Measurements from ENCODE around the gene PRR23E. TPM values are rescaled to one million over a fixed set of nuclear protein-coding genes. Genes with fewer than 3 reads are reported as not detected.

PRR23E gene
- total RNA-seq, 1 experiment from 2014 or later: not detected

GRCh38 chr3:127147291-127147885, 45.5 kb upstream of the PRR23E start:
- CTCF ChIA-PET: no interaction called here
- Histone ChIP-seq H3K27me3 (ENCODE audit: control insufficient read depth, insufficient read depth, low read length) (peaks cover 10% of the 10 kb centered on the region), H3K36me3 (ENCODE audit: control insufficient read depth, insufficient read depth, low read length) (no peaks in the 10 kb centered on the region), H3K27ac (ENCODE audit: low read length) (no peak overlapping the region), H3K4me3 (ENCODE audit: low read depth in 2 of 2, low read length in 2 of 2) (no peak overlapping the region), H3K4me1 (ENCODE audit: control insufficient read depth, insufficient read depth, low read length) (no peaks in the 10 kb centered on the region), H3K9me3 (ENCODE audit: control insufficient read depth, insufficient read depth, low read depth, low read length) (no peaks in the 10 kb centered on the region)
- intact Hi-C loops (cut with micrococcal nuclease; ENCODE audit: unreplicated experiment): no loop called here
- BruUV-seq (replicated peaks): no TSS peak
- ATAC-seq (no peak), DNase-seq (ENCODE audit: low read depth, low spot score) (no peak)
- in situ Hi-C loops (cut with HindIII; ENCODE audit: low pct_unique_long_range_greater_than_20kb, low sequenced_read_pairs): no loop called here
- TF ChIP-seq TCF7L2 (IDR thresholded peaks at IDR 0.05; ENCODE audit: low read depth, low read length) (no peak), CTCF (IDR thresholded peaks at IDR 0.05) (no peak), POLR2AphosphoS5 (IDR thresholded peaks at IDR 0.05; ENCODE audit: low read depth, low read length) (no peak), REST (IDR thresholded peaks at IDR 0.05; ENCODE audit: insufficient read depth in 1 of 2, low read depth in 2 of 2, low read length in 1 of 2) (no peak), SIN3A (IDR thresholded peaks at IDR 0.05; ENCODE audit: borderline replicate concordance, insufficient read depth, low read depth, low read length) (no peak)
- POLR2A ChIA-PET: no interaction called here

GRCh38 chr3:127149621-127150310, 43.2 kb upstream of the PRR23E start:
- no peaks in the 10 kb centered on the region for H3K36me3 ChIP-seq (ENCODE audit: control insufficient read depth, insufficient read depth, low read length)
- peaks cover 10% of the 10 kb centered on the region for H3K27me3 ChIP-seq (ENCODE audit: control insufficient read depth, insufficient read depth, low read length)
- H3K9me3 ChIP-seq (ENCODE audit: control insufficient read depth, insufficient read depth, low read depth, low read length): no peaks in the 10 kb centered on the region
- in situ Hi-C loops (cut with HindIII; ENCODE audit: low pct_unique_long_range_greater_than_20kb, low sequenced_read_pairs) (no loop called here), intact Hi-C loops (cut with micrococcal nuclease; ENCODE audit: unreplicated experiment) (no loop called here)
- no peak for TF ChIP-seq TCF7L2 (IDR thresholded peaks at IDR 0.05; ENCODE audit: low read depth, low read length)
- TF ChIP-seq POLR2AphosphoS5 (IDR thresholded peaks at IDR 0.05; ENCODE audit: low read depth, low read length): no peak
- no peak for TF ChIP-seq CTCF (IDR thresholded peaks at IDR 0.05)
- no peak for TF ChIP-seq SIN3A (IDR thresholded peaks at IDR 0.05; ENCODE audit: borderline replicate concordance, insufficient read depth, low read depth, low read length)
- no peak for TF ChIP-seq REST (IDR thresholded peaks at IDR 0.05; ENCODE audit: insufficient read depth in 1 of 2, low read depth in 2 of 2, low read length in 1 of 2)
- H3K27ac ChIP-seq (ENCODE audit: low read length): no peak overlapping the region
- CTCF ChIA-PET: no interaction called here
- no TSS peak for BruUV-seq (replicated peaks)
- DNase-seq (ENCODE audit: low read depth, low spot score) (no peak), ATAC-seq (no peak)
- H3K4me3 ChIP-seq (ENCODE audit: low read depth in 2 of 2, low read length in 2 of 2): no peak overlapping the region
- no peaks in the 10 kb centered on the region for H3K4me1 ChIP-seq (ENCODE audit: control insufficient read depth, insufficient read depth, low read length)
- POLR2A ChIA-PET: no interaction called here

All from Panc1 (cell line).